ENCODE measurements around the gene AFF3.

Gene AFF3

DNA sequence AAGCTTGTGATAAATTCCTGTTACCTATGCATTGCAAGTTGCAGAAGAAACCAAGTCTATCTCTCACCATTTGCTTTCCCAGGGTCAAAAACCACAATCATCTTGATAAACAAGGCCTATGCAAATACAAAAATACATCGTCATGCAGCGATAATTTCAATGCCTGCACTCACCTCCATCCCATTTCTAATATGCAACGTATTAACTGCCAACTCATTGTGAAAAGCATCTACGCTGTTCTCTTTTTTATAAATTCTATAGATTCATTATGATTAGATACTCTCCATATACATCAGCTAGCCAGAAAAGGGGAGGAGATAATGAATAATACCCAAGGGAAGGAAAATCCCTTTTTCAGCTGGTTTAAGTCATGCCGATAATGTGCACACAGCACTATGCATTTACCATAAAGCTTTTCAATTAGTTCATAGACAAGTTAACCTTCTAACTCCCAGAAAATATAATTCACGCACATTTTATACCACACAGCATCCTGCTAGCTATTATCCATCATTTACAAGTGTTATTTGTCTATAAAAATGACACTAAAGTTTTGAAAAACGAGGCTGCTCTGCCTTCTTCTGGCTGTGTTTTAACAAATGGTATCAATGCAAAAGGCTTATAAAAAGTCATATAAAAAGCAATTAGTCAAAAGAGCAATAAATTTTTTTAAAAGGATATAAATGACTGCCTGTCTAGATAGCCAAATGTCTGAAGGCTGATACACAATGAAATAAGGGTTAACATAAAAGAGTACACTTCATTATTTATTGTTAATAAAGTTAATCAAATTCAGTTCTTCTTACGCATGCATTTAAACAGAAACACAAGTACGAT, 77.6 kb downstream of the AFF3 start:
- TF ChIP-seq TARDBP (IDR thresholded peaks at IDR 0.05) (no peak), L3MBTL2 (conservative IDR thresholded peaks at IDR 0.05) (no peak), CTBP1 (IDR thresholded peaks at IDR 0.05; ENCODE audit: borderline replicate concordance) (peak; percentile 92), BHLHE40 (IDR thresholded peaks at IDR 0.05; ENCODE audit: borderline replicate concordance) (no peak), ZNF384 (IDR thresholded peaks at IDR 0.05) (peak; percentile 82), FOXK2 (IDR thresholded peaks at IDR 0.05) (no peak), SUZ12 (IDR thresholded peaks at IDR 0.05) (no peak), FOXM1 (IDR thresholded peaks at IDR 0.05; ENCODE audit: borderline replicate concordance) (peak; percentile 87), ARNT (IDR thresholded peaks at IDR 0.05) (peak; percentile 72), SP1 (IDR thresholded peaks at IDR 0.05) (no peak), FOXA1 (IDR thresholded peaks at IDR 0.05) (no peak), HDGF (IDR thresholded peaks at IDR 0.05; ENCODE audit: borderline replicate concordance) (no peak), NFRKB (IDR thresholded peaks at IDR 0.05) (no peak), ELF4 (IDR thresholded peaks at IDR 0.05) (peak; percentile 11; the same call in 1 of the 2 replicates), LEF1 (IDR thresholded peaks at IDR 0.05; ENCODE audit: borderline replicate concordance) (peak; percentile 95)
- TF ChIP-seq, protein P1, sequence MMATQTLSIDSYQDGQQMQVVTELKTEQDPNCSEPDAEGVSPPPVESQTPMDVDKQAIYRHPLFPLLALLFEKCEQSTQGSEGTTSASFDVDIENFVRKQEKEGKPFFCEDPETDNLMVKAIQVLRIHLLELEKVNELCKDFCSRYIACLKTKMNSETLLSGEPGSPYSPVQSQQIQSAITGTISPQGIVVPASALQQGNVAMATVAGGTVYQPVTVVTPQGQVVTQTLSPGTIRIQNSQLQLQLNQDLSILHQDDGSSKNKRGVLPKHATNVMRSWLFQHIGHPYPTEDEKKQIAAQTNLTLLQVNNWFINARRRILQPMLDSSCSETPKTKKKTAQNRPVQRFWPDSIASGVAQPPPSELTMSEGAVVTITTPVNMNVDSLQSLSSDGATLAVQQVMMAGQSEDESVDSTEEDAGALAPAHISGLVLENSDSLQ (IDR thresholded peaks at IDR 0.05): peak; percentile 96
- POLR2A ChIA-PET: no interaction called here
- DNase-seq (ENCODE audit: extremely low spot score): no peak
- CTCF ChIA-PET: no interaction called here

DNA sequence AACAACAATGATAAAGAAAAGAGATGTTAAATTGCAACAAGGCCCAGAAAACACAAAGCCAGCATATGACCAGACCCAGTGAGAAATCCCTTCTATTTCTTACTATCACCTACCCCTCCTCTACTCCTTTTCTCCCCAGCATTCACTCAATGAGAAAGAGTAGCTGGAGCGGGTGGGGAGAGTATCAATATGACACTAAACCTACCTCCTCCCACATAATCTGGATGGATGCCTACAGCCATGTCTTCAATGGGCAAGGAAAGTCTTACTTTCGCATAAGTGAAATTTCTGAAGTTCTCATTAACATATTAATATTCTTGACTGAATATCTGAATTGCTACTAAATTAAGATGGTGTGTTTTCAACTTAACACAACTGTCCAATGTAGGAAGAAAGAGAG, 78.2 kb downstream of the AFF3 start:
- ChIA-PET CTCF (no interaction called here), POLR2A (no interaction called here)
- TF ChIP-seq FOXK2 (IDR thresholded peaks at IDR 0.05) (no peak), BHLHE40 (IDR thresholded peaks at IDR 0.05; ENCODE audit: borderline replicate concordance) (no peak), HDGF (IDR thresholded peaks at IDR 0.05; ENCODE audit: borderline replicate concordance) (no peak), LEF1 (IDR thresholded peaks at IDR 0.05; ENCODE audit: borderline replicate concordance) (no peak), SUZ12 (IDR thresholded peaks at IDR 0.05) (no peak), ELF4 (IDR thresholded peaks at IDR 0.05) (no peak), L3MBTL2 (conservative IDR thresholded peaks at IDR 0.05) (no peak), ZNF384 (IDR thresholded peaks at IDR 0.05) (no peak), NFRKB (IDR thresholded peaks at IDR 0.05) (no peak), ARNT (IDR thresholded peaks at IDR 0.05) (no peak), SP1 (IDR thresholded peaks at IDR 0.05) (no peak), TARDBP (IDR thresholded peaks at IDR 0.05) (no peak), FOXA1 (IDR thresholded peaks at IDR 0.05) (no peak), FOXM1 (IDR thresholded peaks at IDR 0.05; ENCODE audit: borderline replicate concordance) (no peak), CTBP1 (IDR thresholded peaks at IDR 0.05; ENCODE audit: borderline replicate concordance) (no peak)
- TF ChIP-seq, protein P1 (IDR thresholded peaks at IDR 0.05): no peak
- no peak for DNase-seq (ENCODE audit: extremely low spot score)

DNA sequence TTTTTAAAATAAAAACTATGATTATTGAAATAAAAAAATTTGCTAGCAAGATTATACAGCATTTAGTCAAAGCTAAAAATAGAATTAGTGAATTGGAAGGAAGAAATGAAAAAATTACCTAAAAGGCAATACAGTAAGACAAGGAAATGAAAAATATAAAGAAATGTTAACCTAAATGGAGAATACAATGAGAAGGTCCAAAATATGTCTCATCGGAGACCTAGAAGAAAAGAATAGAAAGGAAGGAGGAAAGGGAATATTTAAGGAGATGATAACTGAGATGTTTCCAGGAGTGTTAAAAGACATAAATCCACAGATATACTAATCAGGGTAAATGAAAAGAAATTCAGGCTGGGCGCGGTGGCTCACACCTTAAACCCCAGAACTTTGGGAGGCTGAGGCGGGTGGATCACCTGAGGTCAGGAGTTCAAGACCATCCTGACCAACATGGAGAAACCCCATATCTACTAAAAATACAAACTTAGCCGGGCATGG, 78.9 kb downstream of the AFF3 start:
- POLR2A ChIA-PET: no interaction called here
- TF ChIP-seq ARNT (IDR thresholded peaks at IDR 0.05) (no peak), NFRKB (IDR thresholded peaks at IDR 0.05) (no peak), HDGF (IDR thresholded peaks at IDR 0.05; ENCODE audit: borderline replicate concordance) (no peak), TARDBP (IDR thresholded peaks at IDR 0.05) (no peak), ZNF384 (IDR thresholded peaks at IDR 0.05) (no peak), FOXA1 (IDR thresholded peaks at IDR 0.05) (no peak), BHLHE40 (IDR thresholded peaks at IDR 0.05; ENCODE audit: borderline replicate concordance) (no peak), CTBP1 (IDR thresholded peaks at IDR 0.05; ENCODE audit: borderline replicate concordance) (no peak), FOXK2 (IDR thresholded peaks at IDR 0.05) (no peak), SUZ12 (IDR thresholded peaks at IDR 0.05) (no peak), ELF4 (IDR thresholded peaks at IDR 0.05) (no peak), L3MBTL2 (conservative IDR thresholded peaks at IDR 0.05) (no peak), LEF1 (IDR thresholded peaks at IDR 0.05; ENCODE audit: borderline replicate concordance) (no peak), SP1 (IDR thresholded peaks at IDR 0.05) (no peak), FOXM1 (IDR thresholded peaks at IDR 0.05; ENCODE audit: borderline replicate concordance) (no peak)
- TF ChIP-seq, protein P1 (IDR thresholded peaks at IDR 0.05): no peak
- CTCF ChIA-PET: no interaction called here
- no peak for DNase-seq (ENCODE audit: extremely low spot score)

DNA sequence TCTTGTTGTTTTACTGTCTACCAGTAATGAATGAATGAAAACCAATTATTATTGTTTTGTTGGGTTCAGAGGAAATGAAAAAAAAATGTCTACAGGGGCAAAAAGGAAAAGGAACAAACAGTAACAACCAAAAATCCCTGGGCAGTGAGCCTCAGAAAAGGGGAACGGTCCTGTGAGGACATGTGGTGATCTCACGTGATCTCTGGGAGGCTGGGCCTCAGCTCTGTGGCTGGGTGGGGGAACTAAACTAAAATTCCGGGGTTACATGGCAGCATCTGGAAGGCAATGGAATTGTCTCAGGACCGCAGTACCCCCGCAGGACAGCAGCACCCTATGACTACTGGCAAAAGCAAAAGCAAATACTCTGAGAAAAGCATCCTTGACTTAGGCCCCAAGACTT, 80.1 kb downstream of the AFF3 start:
- ChIA-PET POLR2A (interaction anchor here (1.1 kb wide), 1 partner anchor 43 kb away, joined by 4 read pairs; no protein-coding TSS in a partner anchor), CTCF (no interaction called here)

DNA sequence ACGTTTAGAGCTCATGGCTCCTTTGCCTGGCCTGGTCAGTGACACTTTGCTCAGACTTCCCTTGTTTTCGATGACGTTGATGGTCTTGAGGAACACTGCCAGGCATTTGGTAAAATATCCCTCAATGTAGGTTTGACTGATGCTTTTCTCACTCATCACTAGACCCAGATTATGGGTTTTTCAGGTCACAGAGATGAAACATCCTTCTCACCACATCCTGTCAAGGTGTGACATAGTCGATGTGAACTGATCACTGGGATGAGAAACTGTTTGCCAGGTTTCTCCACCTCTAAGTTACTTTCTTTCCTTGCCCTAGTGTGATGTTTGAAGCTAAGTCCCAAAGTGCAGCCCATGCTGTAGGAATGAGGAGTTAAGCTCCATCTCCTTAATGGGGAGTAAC, 81.5 kb downstream of the AFF3 start:
- DNase-seq (ENCODE audit: extremely low spot score): no peak
- ChIA-PET POLR2A (no interaction called here), CTCF (no interaction called here)
- TF ChIP-seq NFRKB (IDR thresholded peaks at IDR 0.05): no peak
- no peak for TF ChIP-seq HDGF (IDR thresholded peaks at IDR 0.05; ENCODE audit: borderline replicate concordance)
- TF ChIP-seq FOXK2 (IDR thresholded peaks at IDR 0.05): no peak
- no peak for TF ChIP-seq ELF4 (IDR thresholded peaks at IDR 0.05)
- TF ChIP-seq BHLHE40 (IDR thresholded peaks at IDR 0.05; ENCODE audit: borderline replicate concordance): no peak
- no peak for TF ChIP-seq SP1 (IDR thresholded peaks at IDR 0.05)
- no peak for TF ChIP-seq FOXA1 (IDR thresholded peaks at IDR 0.05)
- no peak for TF ChIP-seq CTBP1 (IDR thresholded peaks at IDR 0.05; ENCODE audit: borderline replicate concordance)
- TF ChIP-seq, protein P1 (IDR thresholded peaks at IDR 0.05): no peak
- TF ChIP-seq FOXM1 (IDR thresholded peaks at IDR 0.05; ENCODE audit: borderline replicate concordance): no peak
- no peak for TF ChIP-seq ARNT (IDR thresholded peaks at IDR 0.05)
- TF ChIP-seq ZNF384 (IDR thresholded peaks at IDR 0.05): no peak
- no peak for TF ChIP-seq SUZ12 (IDR thresholded peaks at IDR 0.05)
- no peak for TF ChIP-seq LEF1 (IDR thresholded peaks at IDR 0.05; ENCODE audit: borderline replicate concordance)
- no peak for TF ChIP-seq L3MBTL2 (conservative IDR thresholded peaks at IDR 0.05)

More for the DNA sequence above, 80.1 kb downstream of the AFF3 start:
- DNase-seq (ENCODE audit: extremely low spot score): no peak
- no peak for TF ChIP-seq CTBP1 (IDR thresholded peaks at IDR 0.05; ENCODE audit: borderline replicate concordance)
- TF ChIP-seq SP1 (IDR thresholded peaks at IDR 0.05): no peak
- no peak for TF ChIP-seq BHLHE40 (IDR thresholded peaks at IDR 0.05; ENCODE audit: borderline replicate concordance)
- no peak for TF ChIP-seq ARNT (IDR thresholded peaks at IDR 0.05)
- no peak for TF ChIP-seq LEF1 (IDR thresholded peaks at IDR 0.05; ENCODE audit: borderline replicate concordance)
- TF ChIP-seq FOXA1 (IDR thresholded peaks at IDR 0.05): no peak
- TF ChIP-seq L3MBTL2 (conservative IDR thresholded peaks at IDR 0.05): no peak
- TF ChIP-seq FOXM1 (IDR thresholded peaks at IDR 0.05; ENCODE audit: borderline replicate concordance): no peak
- TF ChIP-seq HDGF (IDR thresholded peaks at IDR 0.05; ENCODE audit: borderline replicate concordance): no peak
- no peak for TF ChIP-seq SUZ12 (IDR thresholded peaks at IDR 0.05)

Measured in HEK293T (cell line).